Activated CD4-positive, alpha-beta T cell treated with anti-CD3 and anti-CD28 coated beads, Interleukin-2, amount 50 U/mL, for 24 hours (primary cell): ENCODE results near the gene BNC2.
"Not testable (repeated sequence)": the region's sequence is repeated elsewhere in the genome, so short reads cannot be mapped to it uniquely, and the experiment has no call there.

ENCODE experiments used
- DNase-seq, 2 donors: peaks; one replicate each; pipeline ENCODE4 v3.0.0-alpha.2; 2020; ENCODE audit warnings: low read depth in 1 of 2, low spot score in 1 of 2

Gene BNC2

GRCh38 chr9:16515207-16515606, 355.3 kb downstream of the BNC2 start:
- no peak for DNase-seq

- DNase-seq: no peak
These were observed 356.3 kb downstream of the BNC2 start for GRCh38 chr9:16514131-16514530.

GRCh38 chr9:16512281-16512680, 358.2 kb downstream of the BNC2 start:
- DNase-seq: no peak

GRCh38 chr9:16510482-16510881, 360.0 kb downstream of the BNC2 start:
- DNase-seq: no peak

GRCh38 chr9:16509997-16510396, 360.5 kb downstream of the BNC2 start:
- no peak for DNase-seq

GRCh38 chr9:16505199-16505598, 365.3 kb downstream of the BNC2 start:
- DNase-seq: no peak

GRCh38 chr9:16501726-16502125, 368.7 kb downstream of the BNC2 start:
- no peak for DNase-seq

- no peak for DNase-seq
These were observed 369.3 kb downstream of the BNC2 start for GRCh38 chr9:16501141-16501540.

GRCh38 chr9:16500386-16500785, 370.1 kb downstream of the BNC2 start:
- no peak for DNase-seq

- no peak for DNase-seq
These were observed 370.6 kb downstream of the BNC2 start for GRCh38 chr9:16499892-16500291.

GRCh38 chr9:16496908-16497307, 373.6 kb downstream of the BNC2 start:
- no peak for DNase-seq

GRCh38 chr9:16487915-16488314, 382.6 kb downstream of the BNC2 start:
- no peak for DNase-seq

- no peak for DNase-seq
These were observed 384.7 kb downstream of the BNC2 start for GRCh38 chr9:16485575-16486321.

GRCh38 chr9:16485160-16485559, 385.3 kb downstream of the BNC2 start:
- DNase-seq: no peak

- no peak for DNase-seq
These were observed 385.7 kb downstream of the BNC2 start for GRCh38 chr9:16484744-16485143.

GRCh38 chr9:16484180-16484579, 386.3 kb downstream of the BNC2 start:
- no peak for DNase-seq

GRCh38 chr9:16482764-16483163, 387.7 kb downstream of the BNC2 start:
- DNase-seq: no peak

- DNase-seq: not testable (repeated sequence)
These were observed 389.9 kb downstream of the BNC2 start for GRCh38 chr9:16480584-16480983.

- DNase-seq: no peak
These were observed 394.5 kb downstream of the BNC2 start for GRCh38 chr9:16475996-16476395.

- DNase-seq: no peak
These were observed 395.2 kb downstream of the BNC2 start for GRCh38 chr9:16475257-16475656.

GRCh38 chr9:16469184-16469583, 401.3 kb downstream of the BNC2 start:
- no peak for DNase-seq

GRCh38 chr9:16461851-16462250, 408.6 kb downstream of the BNC2 start:
- DNase-seq: no peak

GRCh38 chr9:16461137-16461840, 409.2 kb downstream of the BNC2 start:
- no peak for DNase-seq
